Measurements from ENCODE around the gene RAB5B.
"Not testable (repeated sequence)": the region's sequence is repeated elsewhere in the genome, so short reads cannot be mapped to it uniquely, and the experiment has no call there.

Gene RAB5B

DNA sequence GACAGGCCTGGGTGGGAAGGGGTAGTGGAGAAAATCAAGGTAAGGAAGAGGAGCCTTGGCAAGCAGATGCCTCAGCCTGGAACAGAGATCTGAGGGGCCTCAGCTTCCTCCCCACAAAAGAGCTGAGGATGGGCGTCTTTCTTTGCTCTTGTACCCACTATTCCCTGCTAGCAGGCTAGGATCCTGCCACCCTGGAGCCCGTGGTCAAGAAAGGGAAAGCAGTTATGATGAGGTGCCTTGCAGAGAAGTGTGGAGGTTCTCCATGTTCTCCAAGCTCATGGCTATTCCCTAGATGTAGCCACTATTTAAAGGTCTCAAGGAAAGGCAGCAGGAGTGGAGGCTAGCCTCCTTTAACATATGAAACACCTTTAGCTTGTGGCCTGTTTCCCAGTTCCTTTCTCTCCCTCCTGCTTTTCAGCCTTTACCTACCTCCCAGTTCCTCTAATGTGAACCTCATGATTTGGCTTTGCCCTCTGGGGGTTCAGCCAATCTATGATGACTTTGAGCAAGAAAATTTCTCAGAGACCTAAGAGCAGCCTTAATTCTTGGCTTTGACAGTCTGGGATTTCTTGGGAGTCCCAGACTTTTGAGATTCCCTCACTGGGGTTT, 48.1 kb downstream of the RAB5B start:
- DNase-seq, result no peak

GRCh38 chr12:56028511-56029165, 54.8 kb downstream of the RAB5B start:
- no peak for DNase-seq

DNA sequence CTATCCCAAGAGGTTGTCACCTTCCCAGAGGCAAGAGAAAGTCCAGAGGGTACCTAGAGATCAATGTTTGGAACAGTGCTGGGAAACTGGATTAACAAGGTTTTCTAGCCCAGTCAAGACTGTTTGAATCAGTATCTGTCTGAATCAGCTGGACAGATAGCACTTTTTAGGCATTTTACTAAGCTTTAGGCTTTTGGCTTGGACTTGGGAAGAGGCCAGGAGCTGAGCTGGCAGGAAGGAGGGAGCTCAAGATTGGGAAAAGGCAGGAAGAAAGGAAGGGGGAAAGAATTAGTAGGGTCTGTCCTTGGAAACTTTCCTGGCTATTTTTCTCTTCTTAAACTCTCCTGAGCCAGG, 55.3 kb downstream of the RAB5B start:
- DNase-seq, result no peak

- DNase-seq, result peak; percentile 47
Measured at GRCh38 chr12:56029666-56030293, 55.9 kb downstream of the RAB5B start.

DNA sequence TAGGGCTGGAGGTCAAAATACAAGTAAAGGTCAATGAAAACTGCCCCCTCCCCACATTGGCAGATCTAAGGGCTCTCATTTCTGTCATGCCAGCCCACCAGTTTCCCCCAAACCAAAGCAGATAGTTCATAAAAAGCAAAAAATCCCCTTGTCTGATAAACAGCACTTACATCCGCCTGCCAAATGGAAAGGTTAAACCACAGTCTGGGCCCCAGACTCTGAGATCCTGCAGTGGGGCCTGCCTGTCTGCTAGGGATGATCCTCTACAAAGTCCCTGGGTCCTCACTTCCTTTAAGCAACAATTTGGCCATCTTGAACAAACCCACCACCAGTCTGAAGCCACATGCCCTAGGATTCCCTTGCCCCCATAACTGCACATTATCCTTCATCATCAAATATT, 58.1 kb downstream of the RAB5B start:
- no peak for DNase-seq

DNA sequence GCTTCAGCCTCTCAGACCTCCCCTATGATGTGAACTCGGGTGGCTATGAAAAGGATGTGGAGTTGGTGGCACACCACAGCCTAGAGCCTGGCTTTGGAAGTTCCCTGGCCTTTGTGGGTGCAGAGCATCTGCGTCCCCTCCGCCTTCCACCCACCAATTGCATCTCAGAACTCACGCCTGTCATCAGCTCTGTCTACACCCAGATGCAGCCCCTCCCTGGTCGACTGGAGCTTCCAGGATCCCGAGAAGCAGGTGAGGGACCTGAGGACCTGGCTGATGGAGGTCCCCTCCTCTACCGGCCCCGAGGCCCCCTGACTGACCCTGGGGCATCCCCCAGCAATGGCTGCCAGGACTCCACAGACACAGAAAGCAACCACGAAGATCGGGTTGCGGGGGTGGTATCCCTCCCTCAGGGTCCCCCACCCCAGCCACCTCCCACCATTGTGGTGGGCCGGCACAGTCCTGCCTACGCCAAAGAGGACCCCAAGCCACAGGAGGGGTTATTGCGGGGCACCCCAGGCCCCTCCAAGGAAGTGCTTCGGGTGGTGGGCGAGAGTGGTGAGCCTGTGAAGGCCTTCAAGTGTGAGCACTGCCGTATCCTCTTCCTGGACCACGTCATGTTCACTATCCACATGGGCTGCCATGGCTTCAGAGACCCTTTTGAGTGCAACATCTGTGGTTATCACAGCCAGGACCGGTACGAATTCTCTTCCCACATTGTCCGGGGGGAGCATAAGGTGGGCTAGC, 60.9 kb downstream of the RAB5B start:
- DNase-seq, result no peak

GRCh38 chr12:56037161-56037560, 63.3 kb downstream of the RAB5B start:
- DNase-seq, result no peak

GRCh38 chr12:56038022-56038655, 64.3 kb downstream of the RAB5B start:
- DNase-seq, result no peak

DNA sequence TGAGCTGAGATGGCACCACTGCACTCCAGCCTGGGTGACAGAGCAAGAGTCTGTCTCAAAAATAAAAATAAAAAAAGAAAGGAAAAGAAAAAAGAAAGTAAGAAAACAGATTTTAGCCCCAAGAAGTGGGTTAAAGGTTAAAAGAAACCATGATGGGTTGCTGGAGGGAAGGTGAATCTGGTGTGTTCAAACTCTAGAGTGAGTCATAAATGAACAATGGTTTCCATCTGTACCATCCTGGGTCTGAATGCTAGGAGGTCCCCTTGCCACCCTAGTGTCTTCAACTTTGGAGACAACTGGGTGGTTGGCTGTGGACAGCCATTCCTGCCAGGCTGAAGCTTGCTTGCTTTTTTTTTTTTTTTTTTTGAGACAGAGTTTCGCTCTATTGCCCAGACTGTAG, 66.3 kb downstream of the RAB5B start:
- DNase-seq, result no peak

- no peak for DNase-seq
Measured at GRCh38 chr12:56040963-56041551, 67.2 kb downstream of the RAB5B start.

DNA sequence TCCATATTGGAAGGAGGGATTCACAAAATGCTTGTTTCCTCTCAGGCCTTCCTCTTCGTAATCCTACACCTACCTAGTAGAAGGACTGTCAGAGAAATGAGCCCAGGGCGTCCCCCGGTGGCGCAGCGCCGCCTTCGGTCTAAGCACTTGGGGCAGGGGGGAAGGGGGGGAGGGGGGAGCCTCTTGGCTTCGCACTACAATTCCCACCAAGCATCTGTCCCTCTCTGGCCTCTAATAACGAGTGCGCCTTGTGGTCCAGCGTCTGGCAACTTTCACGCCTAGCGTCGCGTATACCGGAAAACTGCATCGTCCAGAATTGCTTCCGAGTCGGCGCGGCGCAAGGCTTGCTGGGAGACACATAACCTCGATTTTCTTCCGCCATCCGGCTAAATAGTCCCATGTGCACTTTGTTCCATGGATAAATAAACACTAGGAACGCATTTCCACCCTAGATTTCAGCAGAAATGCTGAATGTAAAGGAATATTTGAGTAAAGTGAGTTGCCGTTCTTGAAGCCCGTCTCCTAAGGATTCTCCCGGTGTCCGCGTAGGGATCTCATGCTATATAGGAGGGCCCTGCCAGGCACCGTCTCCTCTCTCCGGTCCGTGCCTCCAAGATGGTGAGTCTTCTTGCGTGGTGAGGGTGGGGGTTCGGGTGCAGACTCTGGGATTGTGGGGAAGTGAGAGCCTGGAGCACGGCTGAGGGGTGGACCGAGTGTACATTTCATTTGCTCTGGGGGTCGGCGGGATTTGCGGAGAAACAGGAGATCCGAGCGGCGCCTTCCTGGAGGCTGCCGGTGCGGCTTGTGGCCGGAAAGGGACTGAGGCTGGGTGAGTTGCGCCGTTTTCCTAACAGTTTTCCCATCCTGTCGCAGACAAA, 67.9 kb downstream of the RAB5B start, which contains the start of gene RPS26:
RPS26 (plus strand) TSS at position 367 of the 878 bp plus-strand sequence; CDS start at position 616, 249 bp downstream.
- peak; percentile 85 for DNase-seq

DNA sequence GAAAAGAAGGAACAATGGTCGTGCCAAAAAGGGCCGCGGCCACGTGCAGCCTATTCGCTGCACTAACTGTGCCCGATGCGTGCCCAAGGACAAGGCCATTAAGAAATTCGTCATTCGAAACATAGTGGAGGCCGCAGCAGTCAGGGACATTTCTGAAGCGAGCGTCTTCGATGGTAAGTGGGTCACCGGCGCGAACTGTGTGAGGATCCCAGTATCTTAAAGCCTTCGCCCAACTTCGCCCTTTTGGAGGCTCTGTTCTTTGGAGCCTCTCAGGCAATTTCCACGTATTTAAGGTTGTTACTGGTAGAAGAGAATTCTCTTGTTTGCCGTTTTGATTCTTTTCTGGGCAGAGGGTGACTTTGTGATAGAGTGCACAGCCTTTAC, 68.5 kb downstream of the RAB5B start:
- not testable (repeated sequence) for DNase-seq

DNA sequence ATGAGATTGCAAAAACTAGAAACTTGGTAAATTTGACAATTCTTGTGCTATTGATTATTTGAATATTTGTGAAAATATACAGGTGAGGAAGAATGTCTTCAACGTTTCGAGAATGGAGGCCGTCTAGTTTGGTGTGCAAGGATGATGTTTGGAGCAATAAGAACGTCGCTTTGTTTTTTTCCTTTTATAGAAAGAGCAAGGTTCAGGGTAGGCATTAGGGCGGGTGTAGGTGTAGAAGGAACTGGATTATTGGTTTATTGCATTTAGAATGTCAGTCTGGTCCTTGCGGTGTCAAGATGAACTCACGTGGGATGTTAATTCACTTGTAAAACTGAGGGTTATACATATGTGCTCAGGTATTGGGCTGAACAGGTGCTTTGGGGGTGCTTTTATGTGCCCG, 69.0 kb downstream of the RAB5B start:
- DNase-seq, result no peak

All from activated CD4-positive, alpha-beta T cell treated with anti-CD3 and anti-CD28 coated beads, Interleukin-2, amount 50 U/mL, for 1 hour (primary cell).